Measurements from ENCODE around the gene MAST4.

MAST4 gene

GRCh38 chr5:66826263-66826662 is 230.1 kb downstream of the MAST4 start:
- Histone ChIP-seq H3K27me3 (replicated peaks; ENCODE audit: control insufficient read depth, insufficient read depth, low read length) (peaks cover 8% of the 10 kb centered on the region), H3K36me3 (ENCODE audit: control insufficient read depth, insufficient read depth, low read length) (no peaks in the 10 kb centered on the region), H3K4me3 (replicated peaks; ENCODE audit: low read depth, low read length) (no peak overlapping the region)
- DNase-seq (ENCODE audit: extremely low read depth, insufficient read length) = no peak
- no peak for TF ChIP-seq CTCF (IDR thresholded peaks at IDR 0.05; ENCODE audit: insufficient read depth, low read length, poor library complexity, severe bottlenecking)

- H3K4me3 ChIP-seq (replicated peaks; ENCODE audit: low read depth, low read length) = no peak overlapping the region
- TF ChIP-seq CTCF (IDR thresholded peaks at IDR 0.05; ENCODE audit: insufficient read depth, low read length, poor library complexity, severe bottlenecking) = no peak
- no peak for DNase-seq (ENCODE audit: extremely low read depth, insufficient read length)
- H3K27me3 ChIP-seq (replicated peaks; ENCODE audit: control insufficient read depth, insufficient read depth, low read length) = peaks cover 8% of the 10 kb centered on the region
- H3K36me3 ChIP-seq (ENCODE audit: control insufficient read depth, insufficient read depth, low read length) = no peaks in the 10 kb centered on the region
Observed at GRCh38 chr5:66826696-66827095, 230.5 kb downstream of the MAST4 start.

GRCh38 chr5:66828046-66828547 is 231.9 kb downstream of the MAST4 start:
- no peak for TF ChIP-seq CTCF (IDR thresholded peaks at IDR 0.05; ENCODE audit: insufficient read depth, low read length, poor library complexity, severe bottlenecking)

GRCh38 chr5:66828548-66829357 is 232.6 kb downstream of the MAST4 start:
- Histone ChIP-seq H3K4me3 (replicated peaks; ENCODE audit: low read depth, low read length) (peak overlapping the region; percentile 29), H3K27me3 (replicated peaks; ENCODE audit: control insufficient read depth, insufficient read depth, low read length) (peaks cover 6% of the 10 kb centered on the region), H3K36me3 (ENCODE audit: control insufficient read depth, insufficient read depth, low read length) (no peaks in the 10 kb centered on the region)
- DNase-seq (ENCODE audit: extremely low read depth, insufficient read length) = no peak
- no peak for TF ChIP-seq CTCF (IDR thresholded peaks at IDR 0.05; ENCODE audit: insufficient read depth, low read length, poor library complexity, severe bottlenecking)

More at GRCh38 chr5:66828046-66828547, 231.9 kb downstream of the MAST4 start:
- DNase-seq (ENCODE audit: extremely low read depth, insufficient read length) = no peak
- Histone ChIP-seq H3K4me3 (replicated peaks; ENCODE audit: low read depth, low read length) (no peak overlapping the region), H3K36me3 (ENCODE audit: control insufficient read depth, insufficient read depth, low read length) (no peaks in the 10 kb centered on the region), H3K27me3 (replicated peaks; ENCODE audit: control insufficient read depth, insufficient read depth, low read length) (peaks cover 6% of the 10 kb centered on the region)

GRCh38 chr5:66829358-66829674 is 233.1 kb downstream of the MAST4 start:
- DNase-seq (ENCODE audit: extremely low read depth, insufficient read length) = no peak
- H3K36me3 ChIP-seq (ENCODE audit: control insufficient read depth, insufficient read depth, low read length) = no peaks in the 10 kb centered on the region
- no peak for TF ChIP-seq CTCF (IDR thresholded peaks at IDR 0.05; ENCODE audit: insufficient read depth, low read length, poor library complexity, severe bottlenecking)
- peaks cover 5% of the 10 kb centered on the region; the same call in 1 of the 2 replicates for H3K27me3 ChIP-seq (replicated peaks; ENCODE audit: control insufficient read depth, insufficient read depth, low read length)
- peak overlapping the region; percentile 29; the same call in 1 of the 2 replicates for H3K4me3 ChIP-seq (replicated peaks; ENCODE audit: low read depth, low read length)

Data from GM06990 (cell line).